ENCODE measurements around the gene NCAPH2.

DNA sequence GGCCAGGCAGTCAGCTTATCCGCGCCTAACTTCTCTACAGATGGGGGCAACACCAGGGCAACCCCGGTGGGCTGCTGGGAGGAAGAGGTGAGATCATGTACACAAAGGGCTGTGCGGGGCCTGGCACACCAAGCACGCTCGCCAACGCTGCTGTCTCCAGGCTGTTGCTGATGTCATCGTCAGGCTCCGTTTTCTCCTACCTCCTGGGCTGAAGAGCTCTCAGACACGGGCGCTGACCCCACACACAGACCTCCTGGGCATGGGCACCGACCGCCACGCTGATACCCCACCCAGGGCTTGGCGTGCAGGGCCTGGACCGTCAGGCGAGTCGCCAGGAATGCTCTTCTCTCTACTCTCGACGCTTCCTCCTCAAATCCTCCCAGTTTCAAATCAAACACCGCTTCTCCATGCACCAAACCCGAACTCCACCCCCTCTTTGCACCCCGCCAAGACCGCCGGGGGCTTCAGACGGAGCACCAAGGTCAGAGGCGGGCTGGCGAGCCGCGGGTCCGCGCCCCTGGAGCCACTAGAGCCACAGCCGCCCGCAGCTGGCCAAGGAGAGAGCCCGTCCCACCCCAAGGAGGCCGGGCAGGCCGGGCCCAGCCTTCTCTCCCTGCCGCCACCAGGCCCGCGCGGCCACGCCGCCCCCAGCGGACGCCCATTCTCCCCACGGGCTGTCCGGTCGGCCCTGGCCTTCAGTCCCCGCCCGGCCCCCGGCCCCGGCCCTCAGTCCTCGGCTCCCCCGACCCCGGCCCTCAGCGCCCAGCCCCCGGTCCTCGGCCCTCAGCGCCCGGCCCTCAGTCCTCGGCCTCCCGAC, 34.0 kb upstream of the NCAPH2 start:
- TF ChIP-seq, protein P1, sequence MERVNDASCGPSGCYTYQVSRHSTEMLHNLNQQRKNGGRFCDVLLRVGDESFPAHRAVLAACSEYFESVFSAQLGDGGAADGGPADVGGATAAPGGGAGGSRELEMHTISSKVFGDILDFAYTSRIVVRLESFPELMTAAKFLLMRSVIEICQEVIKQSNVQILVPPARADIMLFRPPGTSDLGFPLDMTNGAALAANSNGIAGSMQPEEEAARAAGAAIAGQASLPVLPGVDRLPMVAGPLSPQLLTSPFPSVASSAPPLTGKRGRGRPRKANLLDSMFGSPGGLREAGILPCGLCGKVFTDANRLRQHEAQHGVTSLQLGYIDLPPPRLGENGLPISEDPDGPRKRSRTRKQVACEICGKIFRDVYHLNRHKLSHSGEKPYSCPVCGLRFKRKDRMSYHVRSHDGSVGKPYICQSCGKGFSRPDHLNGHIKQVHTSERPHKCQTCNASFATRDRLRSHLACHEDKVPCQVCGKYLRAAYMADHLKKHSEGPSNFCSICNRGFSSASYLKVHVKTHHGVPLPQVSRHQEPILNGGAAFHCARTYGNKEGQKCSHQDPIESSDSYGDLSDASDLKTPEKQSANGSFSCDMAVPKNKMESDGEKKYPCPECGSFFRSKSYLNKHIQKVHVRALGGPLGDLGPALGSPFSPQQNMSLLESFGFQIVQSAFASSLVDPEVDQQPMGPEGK (CRISPR knock-in tag; IDR thresholded peaks at IDR 0.05; ENCODE audit: borderline replicate concordance) = no peak
- TF ChIP-seq ZNF565 (CRISPR knock-in tag; conservative IDR thresholded peaks at IDR 0.05; ENCODE audit: low read depth) = no peak
- TF ChIP-seq ZFP30 (CRISPR knock-in tag; IDR thresholded peaks at IDR 0.05) = no peak
- no peak for TF ChIP-seq BACH2 (CRISPR knock-in tag; IDR thresholded peaks at IDR 0.05; ENCODE audit: borderline replicate concordance)
- no peak for TF ChIP-seq TCF4 (CRISPR knock-in tag; IDR thresholded peaks at IDR 0.05; ENCODE audit: borderline replicate concordance)
- no peak for TF ChIP-seq SNAI2 (CRISPR knock-in tag; IDR thresholded peaks at IDR 0.05)
- TF ChIP-seq PPARA (CRISPR knock-in tag; IDR thresholded peaks at IDR 0.05; ENCODE audit: borderline replicate concordance) = no peak
- no peak for TF ChIP-seq ZNF8 (CRISPR knock-in tag; IDR thresholded peaks at IDR 0.05)
- no peak for TF ChIP-seq ARNTL (CRISPR knock-in tag; IDR thresholded peaks at IDR 0.05; ENCODE audit: borderline replicate concordance, low read depth)
- TF ChIP-seq ZFP3 (CRISPR knock-in tag; IDR thresholded peaks at IDR 0.05) = no peak

All from SK-N-SH treated with all-trans-retinoic acid at 6 μM for 48 hours (cell line).